HUDEP-2 (cell line): ENCODE data around the gene CDCA7L.

ENCODE experiments used
- DNase-seq, 76 experiments: peaks; one replicate each; lab custom pipeline; 2025; ENCODE audit not compliant: unreplicated experiment in 76 of 76; lab: John Stamatoyannopoulos, UW

CDCA7L gene

GRCh38 chr7:21945454-21946221, at the start of gene CDCA7L:
TSS of gene CDCA7L (minus strand) at chr7:21945899. CDS start at chr7:21945804, 95 bp downstream.
- peak in 74 of 76 experiments; percentile 5 to 92 (median 72) for DNase-seq

- no peak for DNase-seq
Observed at GRCh38 chr7:21986096-21986495, 40.4 kb upstream of the CDCA7L start.

- no peak for DNase-seq
Observed at GRCh38 chr7:21984042-21984441, 38.3 kb upstream of the CDCA7L start.

- no peak for DNase-seq
Observed at GRCh38 chr7:21983056-21983455, 37.4 kb upstream of the CDCA7L start.

- DNase-seq = no peak
Observed at GRCh38 chr7:21981524-21981923, 35.8 kb upstream of the CDCA7L start.

- peak in 67 of 76 experiments; percentile 4 to 91 (median 54) for DNase-seq
Observed at GRCh38 chr7:21980926-21981500, 35.3 kb upstream of the CDCA7L start.

GRCh38 chr7:21972397-21972784, 26.7 kb upstream of the CDCA7L start:
- peak in 45 of 76 experiments; percentile 1 to 72 (median 21) for DNase-seq

GRCh38 chr7:21971780-21972396, 26.2 kb upstream of the CDCA7L start:
- DNase-seq = no peak

GRCh38 chr7:21969822-21970221, 24.1 kb upstream of the CDCA7L start:
- no peak for DNase-seq

- DNase-seq = peak in 1 of 76 experiments; percentile 1
Observed at GRCh38 chr7:21967598-21968003, 21.9 kb upstream of the CDCA7L start.

- no peak for DNase-seq
Observed at GRCh38 chr7:21966271-21966670, 20.6 kb upstream of the CDCA7L start.

- no peak for DNase-seq
Observed at GRCh38 chr7:21965291-21965690, 19.6 kb upstream of the CDCA7L start.

GRCh38 chr7:21962677-21963076, 17.0 kb upstream of the CDCA7L start:
- DNase-seq = no peak

GRCh38 chr7:21960922-21961321, 15.2 kb upstream of the CDCA7L start:
- no peak for DNase-seq

GRCh38 chr7:21959387-21959776, 13.7 kb upstream of the CDCA7L start:
- no peak for DNase-seq

- DNase-seq = no peak
Observed at GRCh38 chr7:21953781-21954180, 8.1 kb upstream of the CDCA7L start.

- DNase-seq = no peak
Observed at GRCh38 chr7:21948887-21949540, 3.3 kb upstream of the CDCA7L start.

GRCh38 chr7:21948364-21948763, 2.7 kb upstream of the CDCA7L start:
- DNase-seq = no peak

GRCh38 chr7:21947946-21948345, 2.2 kb upstream of the CDCA7L start:
- no peak for DNase-seq

- no peak for DNase-seq
Observed at GRCh38 chr7:21947056-21947455, 1.4 kb upstream of the CDCA7L start.

- peak in 1 of 76 experiments; percentile 47 for DNase-seq
Observed at GRCh38 chr7:21946222-21946709, 567 bp upstream of the CDCA7L start.
